ENCODE measurements around the gene HDAC9. TPM values are rescaled to one million over a fixed set of nuclear protein-coding genes. Genes with fewer than 3 reads are reported as not detected.

The HDAC9 gene
- total RNA-seq, 2 donors from 2014 or later: 8.3 to 31.9 TPM

DNA sequence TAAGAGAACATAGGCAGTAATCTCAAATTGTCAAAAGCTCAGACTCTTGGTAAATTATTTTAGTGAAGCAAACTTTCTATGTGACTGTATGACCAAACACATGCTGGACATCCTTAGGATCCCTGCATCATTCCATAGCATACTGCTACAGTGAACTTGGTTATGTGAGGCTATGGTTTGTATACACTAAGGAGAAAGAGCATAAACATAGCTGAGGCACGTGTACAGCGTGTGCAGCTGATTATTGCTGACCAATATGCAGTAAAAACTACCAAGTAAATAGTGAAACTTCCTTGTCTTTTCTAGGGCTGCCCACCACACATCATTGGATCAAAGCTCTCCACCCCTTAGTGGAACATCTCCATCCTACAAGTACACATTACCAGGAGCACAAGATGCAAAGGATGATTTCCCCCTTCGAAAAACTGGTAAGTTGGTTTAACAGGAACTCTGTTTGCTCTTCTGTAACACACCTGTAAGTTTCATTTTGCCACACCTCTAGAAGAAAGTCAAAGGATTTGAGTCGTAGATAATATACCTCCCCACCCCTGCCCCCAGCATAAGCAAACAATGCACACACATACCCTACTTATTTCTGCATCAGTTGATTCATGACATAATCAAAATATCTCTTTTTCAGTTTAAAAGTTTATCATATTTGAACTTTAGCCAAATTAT is 98.2 kb downstream of the HDAC9 start:
- TF ChIP-seq POLR2A (IDR thresholded peaks at IDR 0.05): no peak
- TF ChIP-seq POLR2AphosphoS5 (IDR thresholded peaks at IDR 0.05): no peak
- TF ChIP-seq, protein P1, sequence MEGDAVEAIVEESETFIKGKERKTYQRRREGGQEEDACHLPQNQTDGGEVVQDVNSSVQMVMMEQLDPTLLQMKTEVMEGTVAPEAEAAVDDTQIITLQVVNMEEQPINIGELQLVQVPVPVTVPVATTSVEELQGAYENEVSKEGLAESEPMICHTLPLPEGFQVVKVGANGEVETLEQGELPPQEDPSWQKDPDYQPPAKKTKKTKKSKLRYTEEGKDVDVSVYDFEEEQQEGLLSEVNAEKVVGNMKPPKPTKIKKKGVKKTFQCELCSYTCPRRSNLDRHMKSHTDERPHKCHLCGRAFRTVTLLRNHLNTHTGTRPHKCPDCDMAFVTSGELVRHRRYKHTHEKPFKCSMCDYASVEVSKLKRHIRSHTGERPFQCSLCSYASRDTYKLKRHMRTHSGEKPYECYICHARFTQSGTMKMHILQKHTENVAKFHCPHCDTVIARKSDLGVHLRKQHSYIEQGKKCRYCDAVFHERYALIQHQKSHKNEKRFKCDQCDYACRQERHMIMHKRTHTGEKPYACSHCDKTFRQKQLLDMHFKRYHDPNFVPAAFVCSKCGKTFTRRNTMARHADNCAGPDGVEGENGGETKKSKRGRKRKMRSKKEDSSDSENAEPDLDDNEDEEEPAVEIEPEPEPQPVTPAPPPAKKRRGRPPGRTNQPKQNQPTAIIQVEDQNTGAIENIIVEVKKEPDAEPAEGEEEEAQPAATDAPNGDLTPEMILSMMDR (IDR thresholded peaks at IDR 0.05): no peak
- H3K4me3 ChIP-seq: no peak overlapping the region
- H3K27ac ChIP-seq: no peak overlapping the region
- intact Hi-C loops (cut with DNase I): no loop called here
- H3K27me3 ChIP-seq (replicated peaks; ENCODE audit: insufficient read depth): no peaks in the 10 kb centered on the region
- H3K9me3 ChIP-seq: no peaks in the 10 kb centered on the region
- no peaks in the 10 kb centered on the region for H3K4me1 ChIP-seq (replicated peaks)
- WGBS: 71% methylated on average over 4 of the region's 4 CpGs
- no peak for DNase-seq (ENCODE audit: low spot score)
- H3K36me3 ChIP-seq: no peaks in the 10 kb centered on the region

DNA sequence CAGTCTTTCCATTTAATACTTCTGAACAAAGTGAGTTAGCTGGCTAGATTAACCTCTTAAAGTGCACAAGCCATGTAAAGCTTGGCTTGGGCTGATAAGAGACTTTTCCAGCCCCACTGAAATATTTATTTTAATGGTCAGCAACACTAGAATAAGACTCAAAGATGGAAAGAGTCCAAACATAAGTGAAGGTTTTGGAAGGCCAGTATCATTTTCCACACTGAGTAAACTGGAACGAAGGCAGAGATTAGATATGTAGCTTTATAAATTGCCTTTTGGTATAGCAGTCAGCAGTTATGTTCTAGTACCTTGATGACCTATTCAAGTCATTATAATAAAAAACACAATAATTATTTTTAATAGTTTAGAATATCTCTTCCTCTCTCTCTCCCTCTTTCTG is 102.2 kb downstream of the HDAC9 start:
- H3K4me3 ChIP-seq: no peak overlapping the region
- intact Hi-C loops (cut with DNase I): no loop called here
- H3K27ac ChIP-seq: no peak overlapping the region
- no peaks in the 10 kb centered on the region for H3K36me3 ChIP-seq
- H3K27me3 ChIP-seq (replicated peaks; ENCODE audit: insufficient read depth): no peaks in the 10 kb centered on the region
- no peak for TF ChIP-seq POLR2AphosphoS5 (IDR thresholded peaks at IDR 0.05)
- TF ChIP-seq, protein P1 (IDR thresholded peaks at IDR 0.05): no peak
- TF ChIP-seq POLR2A (IDR thresholded peaks at IDR 0.05): no peak
- WGBS: 55% methylated on average over 1 of the region's 1 CpG
- no peaks in the 10 kb centered on the region for H3K9me3 ChIP-seq
- DNase-seq (ENCODE audit: low spot score): no peak
- H3K4me1 ChIP-seq (replicated peaks): no peaks in the 10 kb centered on the region

DNA sequence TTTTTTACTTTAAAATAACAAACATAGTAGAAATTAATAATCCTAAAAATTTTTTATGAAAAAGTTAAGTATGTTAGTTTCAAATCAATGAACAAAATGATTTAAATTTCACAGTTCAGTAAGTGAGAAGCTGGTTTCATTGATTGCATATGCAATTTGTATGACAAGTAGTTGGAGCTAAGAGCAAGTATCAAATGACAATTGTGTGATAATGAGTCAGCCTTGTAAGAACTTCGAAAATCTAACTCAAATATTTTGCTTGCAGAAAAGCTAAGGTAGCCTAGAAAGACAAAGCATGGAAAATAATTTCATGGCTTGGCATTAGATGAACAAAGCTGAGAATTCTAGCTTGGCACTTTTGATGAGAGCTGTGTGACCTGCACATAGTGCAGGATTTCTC is 111.5 kb downstream of the HDAC9 start:
- H3K4me3 ChIP-seq: no peak overlapping the region
- intact Hi-C loops (cut with DNase I): no loop called here
- no peaks in the 10 kb centered on the region for H3K4me1 ChIP-seq (replicated peaks)
- no peaks in the 10 kb centered on the region for H3K27me3 ChIP-seq (replicated peaks; ENCODE audit: insufficient read depth)
- TF ChIP-seq, protein P1 (IDR thresholded peaks at IDR 0.05): no peak
- TF ChIP-seq POLR2A (IDR thresholded peaks at IDR 0.05) (no peak), POLR2AphosphoS5 (IDR thresholded peaks at IDR 0.05) (no peak)
- H3K36me3 ChIP-seq: no peaks in the 10 kb centered on the region
- no peak for DNase-seq (ENCODE audit: low spot score)
- WGBS: 79% methylated on average over 1 of the region's 1 CpG
- no peak overlapping the region for H3K27ac ChIP-seq
- no peaks in the 10 kb centered on the region for H3K9me3 ChIP-seq

DNA sequence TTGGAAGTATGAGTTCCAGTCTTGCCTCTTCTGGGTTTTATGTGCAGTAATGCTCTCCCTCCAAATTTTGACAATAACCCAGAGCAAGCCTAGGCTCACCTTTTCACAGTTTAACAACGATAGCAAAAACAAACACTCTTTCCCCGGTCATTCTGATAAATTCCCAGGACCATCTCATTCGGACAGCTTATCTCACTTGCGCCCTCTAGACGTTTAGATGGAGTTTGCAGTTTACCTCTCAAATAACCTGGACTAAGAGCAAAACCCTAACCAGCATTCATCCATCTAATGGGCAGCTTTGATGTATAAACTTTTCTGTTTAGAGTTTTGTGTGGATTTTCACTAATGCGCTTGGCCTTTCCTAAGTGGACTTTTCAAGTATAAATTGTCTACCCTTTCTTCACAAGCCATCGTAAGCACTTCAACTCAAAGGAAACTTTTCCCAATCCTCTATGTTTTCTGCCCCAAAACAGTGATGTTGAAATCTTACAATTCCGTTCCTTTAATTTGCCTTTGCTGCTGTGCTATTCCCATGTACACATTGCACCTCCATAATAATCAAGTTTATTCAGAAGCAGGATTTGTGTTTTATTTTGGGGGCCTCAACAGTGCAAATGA is 114.9 kb downstream of the HDAC9 start:
- DNase-seq (ENCODE audit: low spot score): no peak
- H3K4me1 ChIP-seq (replicated peaks): no peaks in the 10 kb centered on the region
- H3K27ac ChIP-seq: no peak overlapping the region
- no peaks in the 10 kb centered on the region for H3K27me3 ChIP-seq (replicated peaks; ENCODE audit: insufficient read depth)
- no peaks in the 10 kb centered on the region for H3K9me3 ChIP-seq
- WGBS: 55% methylated on average over 8 of the region's 8 CpGs
- H3K4me3 ChIP-seq: no peak overlapping the region
- no peaks in the 10 kb centered on the region for H3K36me3 ChIP-seq
- intact Hi-C loops (cut with DNase I): no loop called here
- TF ChIP-seq, protein P1 (IDR thresholded peaks at IDR 0.05): no peak
- TF ChIP-seq POLR2AphosphoS5 (IDR thresholded peaks at IDR 0.05) (no peak), POLR2A (IDR thresholded peaks at IDR 0.05) (no peak)

DNA sequence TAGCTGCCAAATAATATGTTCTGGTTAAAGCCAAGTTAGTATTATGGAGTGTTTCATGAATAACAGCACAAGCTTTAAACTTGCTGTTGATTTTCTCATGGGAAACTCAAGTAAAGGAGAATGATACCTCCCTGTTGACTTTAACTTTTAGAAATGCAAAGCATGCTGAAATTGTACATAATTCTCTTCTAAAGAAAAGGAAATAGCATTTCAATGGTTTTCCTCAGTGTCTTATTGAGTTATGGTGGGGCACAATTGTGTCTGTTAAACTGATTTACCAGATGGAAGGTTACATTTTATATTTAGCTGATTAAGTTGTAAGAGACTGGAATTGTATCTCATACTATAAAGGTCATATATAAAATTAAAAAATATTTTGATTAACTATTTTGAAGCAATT is 119.3 kb downstream of the HDAC9 start:
- no peak overlapping the region for H3K4me3 ChIP-seq
- no peaks in the 10 kb centered on the region for H3K4me1 ChIP-seq (replicated peaks)
- no peaks in the 10 kb centered on the region for H3K36me3 ChIP-seq
- H3K27ac ChIP-seq: no peak overlapping the region
- H3K27me3 ChIP-seq (replicated peaks; ENCODE audit: insufficient read depth): no peaks in the 10 kb centered on the region
- intact Hi-C loops (cut with DNase I): no loop called here
- TF ChIP-seq, protein P1 (IDR thresholded peaks at IDR 0.05): no peak
- TF ChIP-seq POLR2A (IDR thresholded peaks at IDR 0.05) (no peak), POLR2AphosphoS5 (IDR thresholded peaks at IDR 0.05) (no peak)
- H3K9me3 ChIP-seq: no peaks in the 10 kb centered on the region
- DNase-seq (ENCODE audit: low spot score): no peak

Measured in prostate gland (tissue), 2 donors.